GM12878 (cell line): ENCODE results near the gene LDLRAD3. TPM values are rescaled to one million over a fixed set of nuclear protein-coding genes. Genes with fewer than 3 reads are reported as not detected.

Experiments
- ATAC-seq: fragments of 200-7000 bp; cut with Tn5 transposase; 3 replicates; pipeline ENCODE4 v1.9.1; 2020; ENCODE audit warnings: mild to moderate bottlenecking, moderate library complexity
- BruUV-seq: library from RNA; stranded (reverse); fragments of 400-500 nt; replicated peaks from 2 replicates; lab custom pipeline; 2021; lab: Mats Ljungman, UMichigan
- CTCF ChIA-PET: fragments of 300-600 bp; sonication (Branson Sonifier 250); formaldehyde crosslinking; extraction: SDS; loops from one replicate; lab custom pipeline; 2021; ENCODE audit warnings: inconsistent platforms; lab: Yijun Ruan, JAX
- POLR2A ChIA-PET: fragments of 350-600 bp; formaldehyde crosslinking; extraction: SDS; loops from one replicate; lab custom pipeline; 2021; ENCODE audit warnings: inconsistent platforms; lab: Charles Lee
- RAD21 ChIA-PET: fragments of 300-600 bp; sonication (Branson Sonifier 250); formaldehyde crosslinking; loops from one replicate; lab custom pipeline; 2023; ENCODE audit warnings: antibody characterized with exemption; ENCODE audit not compliant: unreplicated experiment; lab: Charles Lee
- SMC1A ChIA-PET: fragments of 300-600 bp; sonication (Branson Sonifier 250); formaldehyde crosslinking; loops from one replicate; lab custom pipeline; 2023; ENCODE audit not compliant: unreplicated experiment, uncharacterized antibody; lab: Charles Lee
- DNase-seq: peaks from one replicate; pipeline ENCODE4 v3.0.0-alpha.2; 2011; ENCODE audit warnings: low read depth, low spot score
- FAIRE-seq: peaks from 3 replicates; lab custom pipeline; 2011; peaks lifted over from hg19 to GRCh38; lab: Jason Lieb, UNC
- H2AFZ ChIP-seq: 2 replicates; pipeline ENCODE4 v1.6.0; 2011; ENCODE audit warnings: low read depth, low read length, control low read depth; ENCODE audit not compliant: control insufficient read depth
- H3K27ac ChIP-seq: 2 replicates; pipeline ENCODE4 v1.5.1; 2011; ENCODE audit warnings: control low read depth; ENCODE audit not compliant: control insufficient read depth, insufficient read depth
- H3K27me3 ChIP-seq, 2 experiments: replicated peaks in 1 of 2; 2 replicates each; pipeline versions ENCODE4 v1.6.0 to v1.6.1; 2011; ENCODE audit warnings: low read length in 1 of 2; ENCODE audit not compliant: control insufficient read depth in 2 of 2, insufficient read depth in 2 of 2
- H3K36me3 ChIP-seq, 2 experiments: 2 replicates each; pipeline ENCODE4 v1.5.1; 2011; ENCODE audit warnings: low read length in 1 of 2; ENCODE audit not compliant: control insufficient read depth in 2 of 2, insufficient read depth in 2 of 2
- H3K4me1 ChIP-seq: 2 replicates; pipeline ENCODE4 v1.6.1; 2011; ENCODE audit warnings: mild to moderate bottlenecking, low read length, moderate library complexity, mixed read lengths; ENCODE audit not compliant: control insufficient read depth, insufficient read depth
- H3K4me2 ChIP-seq: 2 replicates; pipeline ENCODE4 v1.6.0; 2011; ENCODE audit warnings: control low read depth; ENCODE audit not compliant: control insufficient read depth, insufficient read depth
- H3K4me3 ChIP-seq: fragments of 200-600 bp; sonication (generic); 2 replicates; pipeline ENCODE4 v1.5.1; 2016
- H3K79me2 ChIP-seq: 2 replicates; pipeline ENCODE4 v1.6.0; 2011; ENCODE audit warnings: low read length; ENCODE audit not compliant: control insufficient read depth, insufficient read depth
- H3K9ac ChIP-seq: 2 replicates; pipeline ENCODE4 v1.8.0; 2011; ENCODE audit warnings: low read length, control low read depth, mixed read lengths; ENCODE audit not compliant: control insufficient read depth, insufficient read depth
- H3K9me3 ChIP-seq: replicated peaks from 3 replicates; pipeline ENCODE4 v1.5.1; 2011; ENCODE audit warnings: mild to moderate bottlenecking, low read length; ENCODE audit not compliant: control insufficient read depth, insufficient read depth
- H4K20me1 ChIP-seq: 2 replicates; pipeline ENCODE4 v1.6.0; 2011; ENCODE audit not compliant: control insufficient read depth, insufficient read depth
- CBFB ChIP-seq: IDR thresholded peaks from 2 replicates; pipeline ENCODE4 v1.6.1; 2016; ENCODE audit warnings: antibody characterized with exemption, low read depth
- HDAC2 ChIP-seq: fragments of 200-600 bp; sonication (generic); IDR thresholded peaks from 2 replicates; pipeline ENCODE4 v1.6.1; 2017
- HDAC6 ChIP-seq: fragments of 200-600 bp; sonication (generic); IDR thresholded peaks from one replicate; pipeline ENCODE4 v1.8.0; 2017; ENCODE audit warnings: antibody characterized with exemption; ENCODE audit not compliant: unreplicated experiment
- IKZF1 ChIP-seq: fragments of 450-650 bp; conservative IDR thresholded peaks from 2 replicates; pipeline ENCODE4 v1.6.1; 2017; ENCODE audit warnings: antibody characterized with exemption, mild to moderate bottlenecking
- KLF5 ChIP-seq: fragments of 450-650 bp; IDR thresholded peaks from 2 replicates; pipeline ENCODE4 v1.6.1; 2014; ENCODE audit warnings: mild to moderate bottlenecking; ENCODE audit not compliant: partially characterized antibody
- NBN ChIP-seq: fragments of 450-650 bp; IDR thresholded peaks from 2 replicates; pipeline ENCODE4 v1.6.1; 2016
- NFIC ChIP-seq: IDR thresholded peaks from 2 replicates; pipeline ENCODE4 v1.6.1; 2012; ENCODE audit warnings: low read depth, mild to moderate bottlenecking, inconsistent platforms, low read length, moderate library complexity
- NFXL1 ChIP-seq: fragments of 450-650 bp; IDR thresholded peaks from 2 replicates; pipeline ENCODE4 v1.6.1; 2017; ENCODE audit warnings: antibody characterized with exemption, mild to moderate bottlenecking, borderline replicate concordance
- NFYB ChIP-seq: IDR thresholded peaks from 2 replicates; pipeline ENCODE4 v1.6.1; 2011; ENCODE audit warnings: low read depth, mild to moderate bottlenecking, low read length, improper control_type of control experiment, moderate library complexity; ENCODE audit not compliant: insufficient read depth
- POLR2A ChIP-seq: IDR thresholded peaks from 2 replicates; pipeline ENCODE4 v1.6.1; 2011; ENCODE audit warnings: low read depth, mild to moderate bottlenecking, low read length
- RAD21 ChIP-seq: IDR thresholded peaks from 2 replicates; pipeline ENCODE4 v1.6.1; 2011; ENCODE audit warnings: mild to moderate bottlenecking, low read depth, low read length, moderate library complexity; ENCODE audit not compliant: insufficient read depth
- STAT1 ChIP-seq: fragments of 450-650 bp; conservative IDR thresholded peaks from 2 replicates; pipeline ENCODE4 v1.6.1; 2014; ENCODE audit warnings: antibody characterized with exemption, mild to moderate bottlenecking
- TCF3 ChIP-seq: IDR thresholded peaks from 2 replicates; pipeline ENCODE4 v1.6.1; 2012; ENCODE audit warnings: low read depth, mild to moderate bottlenecking, low read length, borderline replicate concordance; ENCODE audit not compliant: insufficient read depth
- TCF7 ChIP-seq: IDR thresholded peaks from 2 replicates; pipeline ENCODE4 v1.6.1; 2014; ENCODE audit warnings: antibody characterized with exemption, borderline replicate concordance
- ZNF384 ChIP-seq: IDR thresholded peaks from 2 replicates; pipeline ENCODE4 v1.6.1; 2012; ENCODE audit warnings: low read depth, mild to moderate bottlenecking, low read length, improper control_type of control experiment, borderline replicate concordance
- WGBS: methylation state at CpG from one replicate; pipeline ENCODE4 v1.1.6; 2016; ENCODE audit warnings: low lambda C conversion rate; ENCODE audit not compliant: insufficient replicate concordance, insufficient coverage; ENCODE audit errors: missing lambda C conversion rate; 5-methylcytosine and 5-hydroxymethylcytosine counted together
- in situ Hi-C: fragments of 300-500 bp; cut with MboI; formaldehyde crosslinking; loops from 9 replicates; pipeline ENCODE4 v1.14.3; 2018; ENCODE audit warnings: mixed read lengths
- intact Hi-C: fragments of 100-400 bp; cut with micrococcal nuclease; formaldehyde crosslinking; loops from one replicate; pipeline ENCODE4 v1.14.2; 2022; ENCODE audit not compliant: unreplicated experiment
- polyA plus RNA-seq, 11 experiments: library from polyadenylated mRNA; depleted of rRNA in 4 of 11; unstranded in 6 of 11; stranded (reverse) in 5 of 11; fragments of >200 nt; fragmentation: Nextera tagmentation in 4 of 11; fragmentation: Illumina TruSeq in 1 of 11; extraction: Ambion mirVana in 4 of 11; extraction: Trizol in 1 of 11; gene quantifications; 1 replicate in 1 of 11; 2 replicates in 10 of 11; pipeline versions ENCODE4 v1.2.1 to v1.2.3, GENCODE V29; 2011 to 2016; ENCODE audit warnings: inconsistent platforms in 2 of 11, missing spikeins in 2 of 11, low read depth in 1 of 11
- total RNA-seq, 4 experiments: library from RNA; depleted of rRNA in 3 of 4; stranded (reverse); fragments of >200 nt in 3 of 4; fragmentation: Illumina TruSeq in 1 of 4; extraction: Trizol in 1 of 4; gene quantifications; 2 replicates each; pipeline versions ENCODE4 v1.2.1 to v1.2.3, GENCODE V29; 2013 to 2021
- TF ChIP-seq, protein P1 (sequence below): IDR thresholded peaks from 2 replicates; pipeline ENCODE4 v1.6.1; 2012; ENCODE audit warnings: mild to moderate bottlenecking, low read depth, low read length

LDLRAD3 gene
- total and polyA plus RNA-seq, 10 of the 15 experiments (the other 5 are each of a cell fraction or from before 2014, with no cell fraction given): 2.5 to 17.2 (median 10.7) TPM

DNA sequence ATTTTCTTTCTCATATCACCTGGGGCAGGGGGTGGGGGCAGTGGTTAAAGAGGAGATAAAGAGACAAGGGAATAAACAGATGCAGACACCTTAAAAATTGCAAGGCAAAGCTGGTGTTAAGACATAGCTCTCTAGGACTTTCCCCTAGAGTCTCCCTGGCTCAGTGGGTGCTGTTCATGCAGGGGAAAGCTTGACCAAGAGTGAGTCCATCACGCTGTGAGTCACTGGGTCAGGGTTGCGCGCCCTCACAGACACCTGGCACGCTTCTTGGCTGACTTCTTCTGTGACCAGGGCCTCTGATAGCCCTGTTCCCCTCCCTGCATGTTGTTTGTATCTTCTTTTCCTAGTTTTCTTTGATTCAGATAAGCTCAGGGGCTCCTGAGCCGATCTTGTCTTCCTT lies 313.5 kb downstream of the LDLRAD3 start:
- no peak for DNase-seq
- H3K27ac ChIP-seq: no peak overlapping the region
- H3K4me1 ChIP-seq: no peaks in the 10 kb centered on the region
- ATAC-seq: peak; percentile 63
- SMC1A ChIA-PET: interaction anchor here (0.7 to 1.8 kb wide), 8 partner anchors 9 to 640 kb away, joined by 3 to 6 read pairs (median 4); partner anchors contain the start of gene FJX1
- no peaks in the 10 kb centered on the region for H3K36me3 ChIP-seq
- H3K9ac ChIP-seq: no peak overlapping the region
- WGBS: 21% methylated on average over 5 of the region's 5 CpGs
- intact Hi-C loops (loop anchor here (5.0 kb wide), 2 partner anchors 105 to 125 kb away; no protein-coding TSS in a partner anchor), in situ Hi-C loops (no loop called here)
- RAD21 ChIA-PET: interaction anchor here (0.8 to 1.7 kb wide), 4 partner anchors 185 to 435 kb away, joined by 3 to 12 read pairs (median 5); no protein-coding TSS in a partner anchor
- no TSS peak for BruUV-seq
- H3K4me3 ChIP-seq: no peak overlapping the region
- H4K20me1 ChIP-seq: no peaks in the 10 kb centered on the region
- H3K4me2 ChIP-seq: no peak overlapping the region
- POLR2A ChIA-PET: no interaction called here
- H3K9me3 ChIP-seq: no peaks in the 10 kb centered on the region; the same call in 2 of the 3 replicates
- no peak for TF ChIP-seq STAT1
- TF ChIP-seq, protein P1, sequence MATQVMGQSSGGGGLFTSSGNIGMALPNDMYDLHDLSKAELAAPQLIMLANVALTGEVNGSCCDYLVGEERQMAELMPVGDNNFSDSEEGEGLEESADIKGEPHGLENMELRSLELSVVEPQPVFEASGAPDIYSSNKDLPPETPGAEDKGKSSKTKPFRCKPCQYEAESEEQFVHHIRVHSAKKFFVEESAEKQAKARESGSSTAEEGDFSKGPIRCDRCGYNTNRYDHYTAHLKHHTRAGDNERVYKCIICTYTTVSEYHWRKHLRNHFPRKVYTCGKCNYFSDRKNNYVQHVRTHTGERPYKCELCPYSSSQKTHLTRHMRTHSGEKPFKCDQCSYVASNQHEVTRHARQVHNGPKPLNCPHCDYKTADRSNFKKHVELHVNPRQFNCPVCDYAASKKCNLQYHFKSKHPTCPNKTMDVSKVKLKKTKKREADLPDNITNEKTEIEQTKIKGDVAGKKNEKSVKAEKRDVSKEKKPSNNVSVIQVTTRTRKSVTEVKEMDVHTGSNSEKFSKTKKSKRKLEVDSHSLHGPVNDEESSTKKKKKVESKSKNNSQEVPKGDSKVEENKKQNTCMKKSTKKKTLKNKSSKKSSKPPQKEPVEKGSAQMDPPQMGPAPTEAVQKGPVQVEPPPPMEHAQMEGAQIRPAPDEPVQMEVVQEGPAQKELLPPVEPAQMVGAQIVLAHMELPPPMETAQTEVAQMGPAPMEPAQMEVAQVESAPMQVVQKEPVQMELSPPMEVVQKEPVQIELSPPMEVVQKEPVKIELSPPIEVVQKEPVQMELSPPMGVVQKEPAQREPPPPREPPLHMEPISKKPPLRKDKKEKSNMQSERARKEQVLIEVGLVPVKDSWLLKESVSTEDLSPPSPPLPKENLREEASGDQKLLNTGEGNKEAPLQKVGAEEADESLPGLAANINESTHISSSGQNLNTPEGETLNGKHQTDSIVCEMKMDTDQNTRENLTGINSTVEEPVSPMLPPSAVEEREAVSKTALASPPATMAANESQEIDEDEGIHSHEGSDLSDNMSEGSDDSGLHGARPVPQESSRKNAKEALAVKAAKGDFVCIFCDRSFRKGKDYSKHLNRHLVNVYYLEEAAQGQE: no peak
- no peak for TF ChIP-seq RAD21
- no peak for TF ChIP-seq NFYB
- no peak for TF ChIP-seq KLF5
- TF ChIP-seq TCF3: no peak
- no peak for TF ChIP-seq HDAC6
- no peak for TF ChIP-seq NFIC
- TF ChIP-seq POLR2A: no peak
- no peak for TF ChIP-seq IKZF1
- no peak for TF ChIP-seq NBN
- TF ChIP-seq ZNF384: no peak
- TF ChIP-seq NFXL1: no peak
- TF ChIP-seq TCF7: no peak
- no peak for TF ChIP-seq CBFB
- no peak for TF ChIP-seq HDAC2
- no peak for FAIRE-seq
- no peak overlapping the region for H2AFZ ChIP-seq
- no peaks in the 10 kb centered on the region for H3K79me2 ChIP-seq
- no peaks in the 10 kb centered on the region; a peak in 2 of 4 replicates for H3K27me3 ChIP-seq
- CTCF ChIA-PET: interaction anchor here (0.6 to 2.7 kb wide), 7 partner anchors 9 to 642 kb away, joined by 3 to 25 read pairs (median 6); no protein-coding TSS in a partner anchor
